Smooth muscle cell (in vitro differentiated cells): ENCODE results near the gene OR8B3. TPM values are rescaled to one million over a fixed set of nuclear protein-coding genes. Genes with fewer than 3 reads are reported as not detected.
"Not testable (repeated sequence)": the region's sequence is repeated elsewhere in the genome, so short reads cannot be mapped to it uniquely, and the experiment has no call there.

Experiments used
- DNase-seq: peaks from one replicate; lab custom pipeline; 2025; ENCODE audit not compliant: unreplicated experiment; lab: John Stamatoyannopoulos, UW
- H2AFZ ChIP-seq: fragments of 200-600 bp; sonication (generic); 2 replicates; pipeline ENCODE4 v1.6.0; 2016; ENCODE audit warnings: antibody characterized with exemption, low read depth, mild to moderate bottlenecking
- H3F3A ChIP-seq: fragments of 200-600 bp; sonication (generic); 2 replicates; pipeline ENCODE4 v1.6.0; 2017; ENCODE audit warnings: antibody characterized with exemption, low read depth
- H3K27ac ChIP-seq: fragments of 200-600 bp; sonication (generic); 2 replicates; pipeline ENCODE4 v1.5.1; 2016; ENCODE audit warnings: low read depth, mild to moderate bottlenecking
- H3K27me3 ChIP-seq: fragments of 200-600 bp; sonication (generic); 2 replicates; pipeline ENCODE4 v1.6.1; 2016; ENCODE audit warnings: low read depth, mild to moderate bottlenecking
- H3K36me3 ChIP-seq: fragments of 200-600 bp; sonication (generic); 2 replicates; pipeline ENCODE4 v1.5.1; 2016; ENCODE audit warnings: low read depth
- H3K4me1 ChIP-seq: fragments of 200-600 bp; sonication (generic); 2 replicates; pipeline ENCODE4 v1.5.1; 2016; ENCODE audit warnings: low read depth
- H3K4me2 ChIP-seq: fragments of 200-600 bp; sonication (generic); 2 replicates; pipeline ENCODE4 v1.6.0; 2016; ENCODE audit warnings: mild to moderate bottlenecking
- H3K4me3 ChIP-seq: fragments of 200-600 bp; sonication (generic); 2 replicates; pipeline ENCODE4 v1.5.1; 2016; ENCODE audit warnings: mild to moderate bottlenecking
- H3K79me2 ChIP-seq: fragments of 200-600 bp; sonication (generic); 2 replicates; pipeline ENCODE4 v1.6.0; 2016; ENCODE audit warnings: low read depth, mild to moderate bottlenecking
- H3K9ac ChIP-seq: fragments of 200-600 bp; sonication (generic); 2 replicates; pipeline ENCODE4 v1.6.0; 2016; ENCODE audit warnings: low read depth
- H3K9me3 ChIP-seq: fragments of 200-600 bp; sonication (generic); replicated peaks from 2 replicates; pipeline ENCODE4 v1.5.1; 2016; ENCODE audit warnings: low read depth
- H4K20me1 ChIP-seq: fragments of 200-600 bp; sonication (generic); 2 replicates; pipeline ENCODE4 v1.6.0; 2016; ENCODE audit warnings: low read depth
- WGBS: methylation state at CpG from one replicate; pipeline ENCODE4 v1.1.7; 2016; ENCODE audit warnings: low lambda C conversion rate; 5-methylcytosine and 5-hydroxymethylcytosine counted together
- polyA plus RNA-seq: library from polyadenylated mRNA; unstranded; fragments of >200 nt; fragmentation: Nextera tagmentation; extraction: Ambion mirVana; gene quantifications from 2 replicates; pipeline ENCODE4 v1.2.1, GENCODE V29; 2016
- total RNA-seq: library from RNA; depleted of rRNA; stranded (reverse); fragments of >200 nt; gene quantifications from 2 replicates; pipeline ENCODE4 v1.2.3, GENCODE V29; 2014
- TF ChIP-seq, protein P1 (sequence below): fragments of 200-600 bp; sonication (generic); IDR thresholded peaks from 2 replicates; pipeline ENCODE4 v1.5.1; 2017; ENCODE audit warnings: borderline replicate concordance, mild to moderate bottlenecking, antibody characterized with exemption; ENCODE audit not compliant: insufficient read depth, poor library complexity, severe bottlenecking

The OR8B3 gene
- total and polyA plus RNA-seq, 2 experiments from 2014 or later = not detected

DNA sequence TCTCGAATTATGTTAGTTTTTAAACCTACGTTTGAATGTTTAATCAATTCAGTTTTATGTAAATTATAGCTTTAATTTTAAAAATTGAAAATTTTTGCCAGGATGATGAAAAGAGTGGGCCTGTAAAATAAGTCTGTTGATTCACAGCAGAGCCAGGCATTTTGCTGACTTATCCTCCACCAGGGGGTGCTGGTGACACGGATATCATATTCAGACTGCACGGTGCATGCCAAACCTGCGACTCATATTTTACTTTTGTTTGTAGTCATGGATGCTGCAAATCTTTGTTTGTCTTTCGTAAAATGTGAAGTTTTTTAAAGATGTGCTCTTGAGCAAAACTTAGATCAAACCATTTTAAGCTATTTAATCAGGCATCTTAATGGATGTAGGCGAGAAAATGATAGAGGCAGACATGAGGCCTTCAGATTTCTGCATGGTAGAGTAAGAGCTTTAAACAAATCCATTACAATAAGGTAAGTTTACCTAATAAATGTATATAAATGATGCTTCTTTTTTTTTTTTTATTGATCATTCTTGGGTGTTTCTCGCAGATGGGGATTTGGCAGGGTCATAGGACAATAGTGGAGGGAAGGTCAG, 3.6 kb upstream of the OR8B3 start:
- Histone ChIP-seq H3K27ac (no peak overlapping the region), H3K79me2 (no peaks in the 10 kb centered on the region), H3K4me3 (no peak overlapping the region), H3K4me1 (no peaks in the 10 kb centered on the region), H3K36me3 (no peaks in the 10 kb centered on the region), H3K9ac (no peak overlapping the region), H4K20me1 (no peaks in the 10 kb centered on the region), H2AFZ (no peak overlapping the region), H3K27me3 (no peaks in the 10 kb centered on the region), H3K4me2 (no peak overlapping the region), H3K9me3 (no peaks in the 10 kb centered on the region), H3F3A (no peaks in the 10 kb centered on the region)
- 53% methylated on average over 8 of the region's 8 CpGs for WGBS
- DNase-seq = peak; percentile 3
- TF ChIP-seq, protein P1, sequence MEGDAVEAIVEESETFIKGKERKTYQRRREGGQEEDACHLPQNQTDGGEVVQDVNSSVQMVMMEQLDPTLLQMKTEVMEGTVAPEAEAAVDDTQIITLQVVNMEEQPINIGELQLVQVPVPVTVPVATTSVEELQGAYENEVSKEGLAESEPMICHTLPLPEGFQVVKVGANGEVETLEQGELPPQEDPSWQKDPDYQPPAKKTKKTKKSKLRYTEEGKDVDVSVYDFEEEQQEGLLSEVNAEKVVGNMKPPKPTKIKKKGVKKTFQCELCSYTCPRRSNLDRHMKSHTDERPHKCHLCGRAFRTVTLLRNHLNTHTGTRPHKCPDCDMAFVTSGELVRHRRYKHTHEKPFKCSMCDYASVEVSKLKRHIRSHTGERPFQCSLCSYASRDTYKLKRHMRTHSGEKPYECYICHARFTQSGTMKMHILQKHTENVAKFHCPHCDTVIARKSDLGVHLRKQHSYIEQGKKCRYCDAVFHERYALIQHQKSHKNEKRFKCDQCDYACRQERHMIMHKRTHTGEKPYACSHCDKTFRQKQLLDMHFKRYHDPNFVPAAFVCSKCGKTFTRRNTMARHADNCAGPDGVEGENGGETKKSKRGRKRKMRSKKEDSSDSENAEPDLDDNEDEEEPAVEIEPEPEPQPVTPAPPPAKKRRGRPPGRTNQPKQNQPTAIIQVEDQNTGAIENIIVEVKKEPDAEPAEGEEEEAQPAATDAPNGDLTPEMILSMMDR = peak; percentile 82

DNA sequence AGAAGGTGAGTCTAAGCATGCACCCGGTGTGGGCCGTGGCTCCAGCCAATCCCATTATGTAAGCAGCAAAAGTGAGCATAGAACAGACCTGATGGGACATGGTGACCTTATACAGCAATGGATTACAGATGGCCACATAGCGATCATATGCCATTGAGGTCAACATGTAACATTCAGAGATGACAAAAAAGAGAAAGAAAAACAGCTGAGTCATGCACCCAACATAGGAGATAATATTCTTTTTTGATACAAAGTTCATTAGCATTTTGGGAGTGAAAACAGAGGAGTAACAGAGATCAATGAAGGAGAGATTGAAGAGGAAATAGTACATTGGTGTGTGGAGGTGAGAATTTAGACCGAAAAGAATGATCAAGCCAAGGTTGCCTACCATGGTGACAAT, 2.0 kb downstream of the OR8B3 start:
- WGBS = 86% methylated on average over 2 of the region's 4 CpGs

DNA sequence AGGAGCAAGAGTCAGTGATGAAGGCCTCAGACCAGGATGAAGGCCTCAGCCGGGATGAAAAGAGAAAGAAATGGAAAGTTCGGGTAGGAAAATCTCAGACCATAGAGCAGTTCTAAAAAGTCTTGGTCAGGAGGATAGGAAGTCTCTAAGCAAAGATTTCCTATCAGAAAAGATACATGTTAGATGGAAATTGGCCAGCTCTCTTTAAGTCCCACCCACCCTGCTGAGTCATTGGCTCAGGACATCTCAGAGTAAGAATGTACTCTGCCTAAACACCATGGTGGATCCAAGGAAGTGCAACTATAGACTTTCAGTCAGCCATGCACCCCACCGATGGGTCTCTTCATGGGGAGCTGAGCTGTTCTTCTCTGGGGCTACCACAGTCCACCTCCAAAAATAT, 4.4 kb downstream of the OR8B3 start:
- H3K9me3 ChIP-seq = no peaks in the 10 kb centered on the region
- H3K4me2 ChIP-seq = no peak overlapping the region
- no peaks in the 10 kb centered on the region for H4K20me1 ChIP-seq
- H3K79me2 ChIP-seq = no peaks in the 10 kb centered on the region
- H3K4me3 ChIP-seq = no peak overlapping the region
- DNase-seq = no peak
- no peak overlapping the region for H2AFZ ChIP-seq
- no peaks in the 10 kb centered on the region for H3K36me3 ChIP-seq
- TF ChIP-seq, protein P1 = no peak
- H3K4me1 ChIP-seq = no peaks in the 10 kb centered on the region
- H3K27me3 ChIP-seq = no peaks in the 10 kb centered on the region
- no peaks in the 10 kb centered on the region for H3F3A ChIP-seq
- WGBS = 82% methylated on average over 3 of the region's 3 CpGs
- H3K9ac ChIP-seq = no peak overlapping the region
- no peak overlapping the region for H3K27ac ChIP-seq

More for the DNA sequence above, 2.0 kb downstream of the OR8B3 start:
- H3K4me3 ChIP-seq, H3K27me3 ChIP-seq, H3K36me3 ChIP-seq, H3K79me2 ChIP-seq, H2AFZ ChIP-seq, H3K4me1 ChIP-seq, H3K4me2 ChIP-seq, H3F3A ChIP-seq, H3K9me3 ChIP-seq, H3K27ac ChIP-seq, H3K9ac ChIP-seq, DNase-seq, H4K20me1 ChIP-seq: not testable (repeated sequence)

DNA sequence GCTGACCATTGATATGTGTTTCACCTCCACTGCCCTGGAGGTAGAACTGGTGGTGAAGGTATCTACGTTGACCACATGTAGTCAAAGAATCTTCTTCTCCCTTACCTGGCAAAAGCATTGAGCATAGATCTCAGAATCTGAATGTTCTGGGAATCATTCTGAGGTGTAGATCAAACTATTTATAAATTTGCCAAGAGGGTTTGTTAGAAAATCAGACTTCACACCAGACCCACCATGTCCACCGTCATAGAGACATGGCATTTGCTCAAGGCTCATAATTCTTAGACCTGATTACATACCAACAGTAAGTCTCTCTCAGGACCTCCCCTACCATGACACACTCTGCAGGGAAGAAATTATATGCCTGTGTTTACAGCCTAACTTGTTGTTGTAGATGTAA, 14.4 kb downstream of the OR8B3 start, which contains the start of gene OR8B2:
Gene OR8B2 (minus strand): TSS at position 101 of the 400 bp plus-strand sequence. CDS start 1,156 bp downstream, outside the sequence.
- Histone ChIP-seq H3K79me2 (no peaks in the 10 kb centered on the region), H3K4me2 (no peak within 1 kb of the TSS), H3K27me3 (no peaks in the 10 kb centered on the region), H3K4me3 (no peak within 1 kb of the TSS), H3K36me3 (no peaks in the 10 kb centered on the region), H4K20me1 (no peaks in the 10 kb centered on the region), H2AFZ (no peak within 1 kb of the TSS), H3K27ac (no peak within 1 kb of the TSS), H3K9ac (no peak within 1 kb of the TSS), H3F3A (no peaks in the 10 kb centered on the region), H3K9me3 (no peaks in the 10 kb centered on the region), H3K4me1 (no peaks in the 10 kb centered on the region)
- no peak for DNase-seq
- TF ChIP-seq, protein P1 = no peak
- 98% methylated on average over 2 of the region's 2 CpGs for WGBS

DNA sequence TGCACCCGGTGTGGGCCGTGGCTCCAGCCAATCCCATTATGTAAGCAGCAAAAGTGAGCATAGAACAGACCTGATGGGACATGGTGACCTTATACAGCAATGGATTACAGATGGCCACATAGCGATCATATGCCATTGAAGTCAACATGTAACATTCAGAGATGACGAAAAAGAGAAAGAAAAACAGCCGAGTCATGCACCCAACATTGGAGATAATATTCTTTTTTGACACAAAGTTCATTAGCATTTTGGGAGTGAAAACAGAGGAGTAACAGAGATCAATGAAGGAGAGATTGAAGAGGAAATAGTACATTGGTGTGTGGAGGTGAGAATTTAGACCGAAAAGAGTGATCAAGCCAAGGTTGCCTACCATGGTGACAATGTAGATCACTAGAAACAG, 16.0 kb downstream of the OR8B3 start:
- H3K27me3 ChIP-seq, H3K27ac ChIP-seq, H3K9ac ChIP-seq, H3K4me2 ChIP-seq, H3K4me3 ChIP-seq, H3K9me3 ChIP-seq, DNase-seq, H3K79me2 ChIP-seq, H3F3A ChIP-seq, H3K4me1 ChIP-seq, H2AFZ ChIP-seq, H4K20me1 ChIP-seq, H3K36me3 ChIP-seq: not testable (repeated sequence)
- WGBS = 93% methylated on average over 4 of the region's 6 CpGs
